KMS-11 (cell line): ENCODE data around the gene POLR3E.

Source experiments
- H2AFZ ChIP-seq: fragments of 200-600 bp; sonication (generic); 2 replicates; pipeline ENCODE4 v1.6.1; 2016; ENCODE audit warnings: antibody characterized with exemption, mixed run types, low read depth
- H3K27ac ChIP-seq: fragments of 200-600 bp; sonication (generic); 2 replicates; pipeline ENCODE4 v1.6.1; 2016; ENCODE audit warnings: mild to moderate bottlenecking, mixed run types
- H3K27me3 ChIP-seq: fragments of 200-600 bp; sonication (generic); 2 replicates; pipeline ENCODE4 v1.6.1; 2017; ENCODE audit warnings: mild to moderate bottlenecking, low read depth, mixed run types, moderate library complexity; ENCODE audit not compliant: insufficient read depth
- H3K36me3 ChIP-seq: fragments of 200-600 bp; sonication (generic); 2 replicates; pipeline ENCODE4 v1.6.1; 2017; ENCODE audit warnings: mild to moderate bottlenecking, mixed run types; ENCODE audit not compliant: insufficient read depth
- H3K4me1 ChIP-seq: fragments of 200-600 bp; sonication (generic); 2 replicates; pipeline ENCODE4 v1.6.1; 2016; ENCODE audit warnings: mild to moderate bottlenecking, low read depth, mixed run types; ENCODE audit not compliant: poor library complexity, severe bottlenecking
- H3K4me2 ChIP-seq: fragments of 200-600 bp; sonication (generic); 2 replicates; pipeline ENCODE4 v1.7.0; 2016; ENCODE audit warnings: mild to moderate bottlenecking, mixed run types
- H3K4me3 ChIP-seq: fragments of 200-600 bp; sonication (generic); IDR thresholded peaks from 2 replicates; pipeline ENCODE4 v1.6.1; 2017; ENCODE audit warnings: low read depth, low read length, mixed read lengths; ENCODE audit not compliant: insufficient read depth
- H3K79me2 ChIP-seq: fragments of 200-600 bp; sonication (generic); 2 replicates; pipeline ENCODE4 v1.6.1; 2016; ENCODE audit warnings: low read depth, mixed run types; ENCODE audit not compliant: insufficient read depth
- H3K9ac ChIP-seq: fragments of 200-600 bp; sonication (generic); 2 replicates; pipeline ENCODE4 v1.6.1; 2016; ENCODE audit warnings: mild to moderate bottlenecking, mixed run types
- H4K20me1 ChIP-seq: fragments of 200-600 bp; sonication (generic); 2 replicates; pipeline ENCODE4 v1.6.1; 2016; ENCODE audit warnings: mild to moderate bottlenecking, mixed run types; ENCODE audit not compliant: insufficient read depth
- CTCF ChIP-seq: fragments of 200-600 bp; sonication (generic); conservative IDR thresholded peaks from 2 replicates; pipeline ENCODE4 v1.6.1; 2017; ENCODE audit warnings: low read depth, mild to moderate bottlenecking, antibody characterized with exemption, low read length, moderate library complexity, mixed read lengths

Gene POLR3E

DNA sequence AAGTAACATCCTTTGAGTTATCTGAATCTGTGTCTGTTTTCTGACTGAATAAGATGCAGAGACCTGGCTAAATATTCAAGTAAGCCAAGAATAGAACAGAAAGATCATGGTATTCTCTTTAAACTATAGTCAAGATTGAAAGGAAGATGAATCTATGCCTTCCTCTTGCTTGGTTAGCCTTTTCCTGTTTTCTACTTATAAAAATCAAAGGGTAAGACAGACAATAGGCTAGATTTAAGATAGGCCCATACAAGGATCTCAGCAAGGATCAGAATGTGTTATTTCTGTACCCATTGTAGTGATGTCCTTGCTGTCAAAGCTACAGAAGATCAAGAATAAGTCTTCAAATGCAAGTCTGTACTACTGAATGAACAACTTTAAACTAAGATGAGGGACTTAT is 84.2 kb downstream of the POLR3E start:
- no peak overlapping the region for H3K4me3 ChIP-seq
- no peaks in the 10 kb centered on the region for H3K27me3 ChIP-seq
- no peak for TF ChIP-seq CTCF
- H3K4me1 ChIP-seq: no peaks in the 10 kb centered on the region
- H3K27ac ChIP-seq: no peak overlapping the region
- no peak overlapping the region for H3K9ac ChIP-seq
- H2AFZ ChIP-seq: no peak overlapping the region
- no peaks in the 10 kb centered on the region for H3K36me3 ChIP-seq
- H4K20me1 ChIP-seq: no peaks in the 10 kb centered on the region
- H3K4me2 ChIP-seq: no peak overlapping the region
- H3K79me2 ChIP-seq: no peaks in the 10 kb centered on the region

GRCh38 chr16:22383827-22384226 is 86.6 kb downstream of the POLR3E start:
- TF ChIP-seq CTCF: no peak
- H3K36me3 ChIP-seq: no peaks in the 10 kb centered on the region
- H3K27me3 ChIP-seq: no peaks in the 10 kb centered on the region
- H3K79me2 ChIP-seq: no peaks in the 10 kb centered on the region
- H3K9ac ChIP-seq: no peak overlapping the region
- no peaks in the 10 kb centered on the region for H3K4me1 ChIP-seq
- no peak overlapping the region for H3K27ac ChIP-seq
- H2AFZ ChIP-seq: no peak overlapping the region
- H3K4me3 ChIP-seq: no peak overlapping the region
- H3K4me2 ChIP-seq: no peak overlapping the region
- H4K20me1 ChIP-seq: no peaks in the 10 kb centered on the region
